ENCODE measurements around the gene TRAPPC2L.
"Not testable (repeated sequence)": the region's sequence is repeated elsewhere in the genome, so short reads cannot be mapped to it uniquely, and the experiment has no call there.

The TRAPPC2L gene

GRCh38 chr16:88888461-88889387 is 31.8 kb downstream of the TRAPPC2L start:
- H3K9ac ChIP-seq (ENCODE audit: low read length in 5 of 5): no peak overlapping the region
- no peaks in the 10 kb centered on the region for H3K9me3 ChIP-seq (ENCODE audit: control insufficient read depth in 5 of 5, low read length in 5 of 5)
- H3K36me3 ChIP-seq (ENCODE audit: control insufficient read depth in 5 of 5, insufficient read depth in 5 of 5, low read length in 5 of 5): peaks cover 0 to 52% (median 18%) of the 10 kb centered on the region in 5 donors
- no peak overlapping the region for H3K4me3 ChIP-seq (ENCODE audit: low read depth in 1 of 5, low read length in 5 of 5)
- H3K4me1 ChIP-seq (ENCODE audit: control insufficient read depth in 5 of 5, insufficient read depth in 5 of 5, low read length in 5 of 5): peaks cover 10 to 34% (median 26%) of the 10 kb centered on the region in 5 donors
- H3K27me3 ChIP-seq (ENCODE audit: control insufficient read depth in 5 of 5, insufficient read depth in 4 of 5, low read length in 5 of 5): no peaks in the 10 kb centered on the region
- H3K27ac ChIP-seq (ENCODE audit: low read depth, low read length): no peak overlapping the region

- H3K27me3 ChIP-seq (ENCODE audit: control insufficient read depth in 5 of 5, insufficient read depth in 4 of 5, low read length in 5 of 5); H3K9me3 ChIP-seq (ENCODE audit: control insufficient read depth in 5 of 5, low read length in 5 of 5); H3K27ac ChIP-seq (ENCODE audit: low read depth, low read length); H3K9ac ChIP-seq (ENCODE audit: low read length in 5 of 5); H3K4me3 ChIP-seq (ENCODE audit: low read depth in 1 of 5, low read length in 5 of 5): not testable (repeated sequence)
- H3K36me3 ChIP-seq (ENCODE audit: control insufficient read depth in 5 of 5, insufficient read depth in 5 of 5, low read length in 5 of 5): peaks cover 0 to 41% (median 11%) of the 10 kb centered on the region in 5 donors
- H3K4me1 ChIP-seq (ENCODE audit: control insufficient read depth in 5 of 5, insufficient read depth in 5 of 5, low read length in 5 of 5): peaks cover 10 to 34% (median 26%) of the 10 kb centered on the region in 5 donors
These were observed 32.9 kb downstream of the TRAPPC2L start for GRCh38 chr16:88889702-88890352.

- Histone ChIP-seq H3K27me3 (ENCODE audit: control insufficient read depth in 5 of 5, insufficient read depth in 4 of 5, low read length in 5 of 5) (no peaks in the 10 kb centered on the region), H3K27ac (ENCODE audit: low read depth, low read length) (no peak overlapping the region), H3K4me3 (ENCODE audit: low read depth in 1 of 5, low read length in 5 of 5) (no peak overlapping the region), H3K9me3 (ENCODE audit: control insufficient read depth in 5 of 5, low read length in 5 of 5) (no peaks in the 10 kb centered on the region), H3K9ac (ENCODE audit: low read length in 5 of 5) (no peak overlapping the region), H3K36me3 (ENCODE audit: control insufficient read depth in 5 of 5, insufficient read depth in 5 of 5, low read length in 5 of 5) (peaks cover 0 to 36% (median 9%) of the 10 kb centered on the region in 5 donors), H3K4me1 (ENCODE audit: control insufficient read depth in 5 of 5, insufficient read depth in 5 of 5, low read length in 5 of 5) (peaks cover 10 to 29% (median 26%) of the 10 kb centered on the region in 5 donors)
These were observed 34.2 kb downstream of the TRAPPC2L start for GRCh38 chr16:88891083-88891482.

- Histone ChIP-seq H3K36me3 (ENCODE audit: control insufficient read depth in 5 of 5, insufficient read depth in 5 of 5, low read length in 5 of 5) (peaks cover 0 to 44% (median 9%) of the 10 kb centered on the region in 5 donors), H3K9ac (ENCODE audit: low read length in 5 of 5) (no peak overlapping the region), H3K4me3 (ENCODE audit: low read depth in 1 of 5, low read length in 5 of 5) (no peak overlapping the region), H3K27ac (ENCODE audit: low read depth, low read length) (no peak overlapping the region), H3K9me3 (ENCODE audit: control insufficient read depth in 5 of 5, low read length in 5 of 5) (no peaks in the 10 kb centered on the region), H3K4me1 (ENCODE audit: control insufficient read depth in 5 of 5, insufficient read depth in 5 of 5, low read length in 5 of 5) (peaks cover 8 to 19% (median 17%) of the 10 kb centered on the region in 5 donors), H3K27me3 (ENCODE audit: control insufficient read depth in 5 of 5, insufficient read depth in 4 of 5, low read length in 5 of 5) (peaks cover 0 to under 1% (median 0%) of the 10 kb centered on the region in 5 donors)
These were observed 35.1 kb downstream of the TRAPPC2L start for GRCh38 chr16:88892065-88892464.

- Histone ChIP-seq H3K36me3 (ENCODE audit: control insufficient read depth in 5 of 5, insufficient read depth in 5 of 5, low read length in 5 of 5) (peaks cover 0 to 53% (median 14%) of the 10 kb centered on the region in 5 donors), H3K4me1 (ENCODE audit: control insufficient read depth in 5 of 5, insufficient read depth in 5 of 5, low read length in 5 of 5) (peaks cover 0 to 7% (median 5%) of the 10 kb centered on the region in 5 donors), H3K27ac (ENCODE audit: low read depth, low read length) (no peak overlapping the region), H3K9me3 (ENCODE audit: control insufficient read depth in 5 of 5, low read length in 5 of 5) (no peaks in the 10 kb centered on the region), H3K4me3 (ENCODE audit: low read depth in 1 of 5, low read length in 5 of 5) (no peak overlapping the region), H3K9ac (ENCODE audit: low read length in 5 of 5) (no peak overlapping the region), H3K27me3 (ENCODE audit: control insufficient read depth in 5 of 5, insufficient read depth in 4 of 5, low read length in 5 of 5) (peaks cover 0 to 2% (median 0%) of the 10 kb centered on the region in 5 donors)
These were observed 36.4 kb downstream of the TRAPPC2L start for GRCh38 chr16:88893127-88893968.

GRCh38 chr16:88894266-88894665 is 37.3 kb downstream of the TRAPPC2L start:
- H3K27me3 ChIP-seq (ENCODE audit: control insufficient read depth in 5 of 5, insufficient read depth in 4 of 5, low read length in 5 of 5); H3K4me1 ChIP-seq (ENCODE audit: control insufficient read depth in 5 of 5, insufficient read depth in 5 of 5, low read length in 5 of 5); H3K27ac ChIP-seq (ENCODE audit: low read depth, low read length); H3K9me3 ChIP-seq (ENCODE audit: control insufficient read depth in 5 of 5, low read length in 5 of 5); H3K4me3 ChIP-seq (ENCODE audit: low read depth in 1 of 5, low read length in 5 of 5); H3K9ac ChIP-seq (ENCODE audit: low read length in 5 of 5): not testable (repeated sequence)
- H3K36me3 ChIP-seq (ENCODE audit: control insufficient read depth in 5 of 5, insufficient read depth in 5 of 5, low read length in 5 of 5): peaks cover 0 to 58% (median 14%) of the 10 kb centered on the region in 5 donors

- Histone ChIP-seq H3K9ac (ENCODE audit: low read length in 5 of 5) (no peak overlapping the region), H3K27me3 (ENCODE audit: control insufficient read depth in 5 of 5, insufficient read depth in 4 of 5, low read length in 5 of 5) (peaks cover 0 to 3% (median 0%) of the 10 kb centered on the region in 5 donors), H3K36me3 (ENCODE audit: control insufficient read depth in 5 of 5, insufficient read depth in 5 of 5, low read length in 5 of 5) (peaks cover 0 to 58% (median 14%) of the 10 kb centered on the region in 5 donors), H3K4me1 (ENCODE audit: control insufficient read depth in 5 of 5, insufficient read depth in 5 of 5, low read length in 5 of 5) (peaks cover 0 to 3% (median 0%) of the 10 kb centered on the region in 5 donors), H3K27ac (ENCODE audit: low read depth, low read length) (no peak overlapping the region), H3K9me3 (ENCODE audit: control insufficient read depth in 5 of 5, low read length in 5 of 5) (no peaks in the 10 kb centered on the region), H3K4me3 (ENCODE audit: low read depth in 1 of 5, low read length in 5 of 5) (no peak overlapping the region)
These were observed 37.9 kb downstream of the TRAPPC2L start for GRCh38 chr16:88894681-88895300.

GRCh38 chr16:88895335-88895734 is 38.4 kb downstream of the TRAPPC2L start:
- no peak overlapping the region for H3K27ac ChIP-seq (ENCODE audit: low read depth, low read length)
- H3K4me3 ChIP-seq (ENCODE audit: low read depth in 1 of 5, low read length in 5 of 5): no peak overlapping the region
- H3K9ac ChIP-seq (ENCODE audit: low read length in 5 of 5): no peak overlapping the region
- peaks cover 0 to 3% (median 0%) of the 10 kb centered on the region in 5 donors for H3K27me3 ChIP-seq (ENCODE audit: control insufficient read depth in 5 of 5, insufficient read depth in 4 of 5, low read length in 5 of 5)
- no peaks in the 10 kb centered on the region for H3K9me3 ChIP-seq (ENCODE audit: control insufficient read depth in 5 of 5, low read length in 5 of 5)
- peaks cover 0 to 3% (median 0%) of the 10 kb centered on the region in 5 donors for H3K4me1 ChIP-seq (ENCODE audit: control insufficient read depth in 5 of 5, insufficient read depth in 5 of 5, low read length in 5 of 5)
- H3K36me3 ChIP-seq (ENCODE audit: control insufficient read depth in 5 of 5, insufficient read depth in 5 of 5, low read length in 5 of 5): peaks cover 0 to 58% (median 14%) of the 10 kb centered on the region in 5 donors

All from subcutaneous abdominal adipose tissue (tissue), 5 donors.